HL-60 (cell line): ENCODE results near the gene SH3GL3.

Experiments
- DNase-seq, 2 experiments: peaks; one replicate each; pipeline ENCODE4 v3.0.0-alpha.2; 2010 to 2020; ENCODE audit warnings: low read depth in 1 of 2, low spot score in 1 of 2
- H3K27ac ChIP-seq: fragments of 250-450 bp; sonication (Bioruptor Pico); replicated peaks from 2 replicates; pipeline ENCODE4 v1.5.1; 2020; ENCODE audit warnings: mild to moderate bottlenecking, moderate library complexity
- H3K27me3 ChIP-seq: fragments of 250-450 bp; sonication (Bioruptor Pico); 2 replicates; pipeline ENCODE4 v1.5.1; 2021; ENCODE audit warnings: mild to moderate bottlenecking, moderate library complexity; ENCODE audit not compliant: insufficient read depth, poor library complexity, severe bottlenecking
- H3K4me3 ChIP-seq: replicated peaks from 2 replicates; pipeline ENCODE4 v1.5.1; 2011; ENCODE audit warnings: mild to moderate bottlenecking, control low read depth, low read length; ENCODE audit not compliant: insufficient read depth
- CTCF ChIP-seq: IDR thresholded peaks from one replicate; pipeline ENCODE4 v1.5.1; 2011; ENCODE audit warnings: low read length, control low read depth, inconsistent platforms; ENCODE audit not compliant: insufficient read depth
- GABPA ChIP-seq: IDR thresholded peaks from 2 replicates; pipeline ENCODE4 v1.6.1; 2012; ENCODE audit warnings: low read depth
- POLR2AphosphoS5 ChIP-seq: IDR thresholded peaks from 2 replicates; pipeline ENCODE4 v1.6.1; 2012; ENCODE audit warnings: low read depth
- REST ChIP-seq: IDR thresholded peaks from 2 replicates; pipeline ENCODE4 v1.6.1; 2012; ENCODE audit warnings: low read depth; ENCODE audit not compliant: insufficient replicate concordance
- SPI1 ChIP-seq: IDR thresholded peaks from 2 replicates; pipeline ENCODE4 v1.6.1; 2012; ENCODE audit warnings: low read depth, mild to moderate bottlenecking, borderline replicate concordance

SH3GL3 gene

GRCh38 chr15:83449250-83449671 lies 2.1 kb downstream of the SH3GL3 start:
- H3K27ac ChIP-seq = no peak overlapping the region
- no peak overlapping the region for H3K4me3 ChIP-seq
- no peak for DNase-seq
- peaks cover 26% of the 10 kb centered on the region for H3K27me3 ChIP-seq
- no peak for TF ChIP-seq REST
- no peak for TF ChIP-seq CTCF
- TF ChIP-seq SPI1 = no peak
- TF ChIP-seq POLR2AphosphoS5 = no peak

GRCh38 chr15:83449937-83450506 lies 2.9 kb downstream of the SH3GL3 start:
- Histone ChIP-seq H3K27me3 (peaks cover 26% of the 10 kb centered on the region), H3K4me3 (no peak overlapping the region), H3K27ac (no peak overlapping the region)
- no peak for DNase-seq
- TF ChIP-seq SPI1 = no peak

GRCh38 chr15:83457149-83457548 lies 10.0 kb downstream of the SH3GL3 start:
- TF ChIP-seq CTCF (no peak), SPI1 (no peak), POLR2AphosphoS5 (no peak), GABPA (no peak), REST (no peak)
- no peak for DNase-seq
- no peak overlapping the region for H3K27ac ChIP-seq
- H3K4me3 ChIP-seq = no peak overlapping the region
- no peaks in the 10 kb centered on the region for H3K27me3 ChIP-seq

- H3K27me3 ChIP-seq = no peaks in the 10 kb centered on the region
- DNase-seq = no peak
- H3K4me3 ChIP-seq = no peak overlapping the region
- no peak overlapping the region for H3K27ac ChIP-seq
- TF ChIP-seq POLR2AphosphoS5 (no peak), GABPA (no peak), SPI1 (no peak), REST (no peak), CTCF (no peak)
Observed at GRCh38 chr15:83458381-83458780, 11.2 kb downstream of the SH3GL3 start.
